ENCODE results near the gene ANTXR2. TPM values are rescaled to one million over a fixed set of nuclear protein-coding genes. Genes with fewer than 3 reads are reported as not detected.

The ANTXR2 gene
- total and polyA plus RNA-seq, 2 donors (not counting 3 experiments of a cell fraction or from before 2014, with no cell fraction given), result 6.6 to 64.6 TPM

GRCh38 chr4:80037864-80038263, 35.2 kb downstream of the ANTXR2 start:
- H3K4me1 ChIP-seq (ENCODE audit: control insufficient read depth, extremely low read depth, insufficient read depth, low read length), result peaks cover 38% of the 10 kb centered on the region
- H3K79me2 ChIP-seq (ENCODE audit: control insufficient read depth, insufficient read depth, low read length), result peaks cover 5% of the 10 kb centered on the region
- no peak overlapping the region for H3K4me3 ChIP-seq (replicated peaks in 1 of 3; ENCODE audit: insufficient read depth in 1 of 3, low read depth in 1 of 3, low read length in 3 of 3)
- H3K36me3 ChIP-seq (ENCODE audit: control insufficient read depth in 2 of 2, extremely low read depth in 1 of 2, insufficient read depth in 2 of 2, low read length in 2 of 2), result peaks cover 0 to 2% of the 10 kb centered on the region in 2 experiments
- no peaks in the 10 kb centered on the region for H3K27me3 ChIP-seq (ENCODE audit: control insufficient read depth in 2 of 2, insufficient read depth in 2 of 2, low read length in 2 of 2)
- FAIRE-seq (no peak), DNase-seq (ENCODE audit: low read depth, low spot score) (no peak)
- no peak overlapping the region for H2AFZ ChIP-seq (ENCODE audit: low read depth, low read length)
- H3K27ac ChIP-seq (ENCODE audit: insufficient read depth, low read depth, low read length), result peak overlapping the region; percentile 23
- no peak overlapping the region for H3K9ac ChIP-seq (replicated peaks; ENCODE audit: extremely low read depth, insufficient read depth, low read length)
- no peaks in the 10 kb centered on the region for H3K9me3 ChIP-seq (replicated peaks; ENCODE audit: control insufficient read depth, insufficient read depth, low read length)
- peak overlapping the region; percentile 62 for H3K4me2 ChIP-seq (ENCODE audit: insufficient read depth, low read length)
- H3K9me1 ChIP-seq (replicated peaks; ENCODE audit: control insufficient read depth, extremely low read depth, insufficient read depth, low read length), result no peaks in the 10 kb centered on the region
- no peak for TF ChIP-seq EZH2 (IDR thresholded peaks at IDR 0.05; ENCODE audit: borderline replicate concordance, low read depth, low read length, severe bottlenecking)
- TF ChIP-seq MYC (IDR thresholded peaks at IDR 0.05; ENCODE audit: low read depth, low read length), result no peak
- TF ChIP-seq POLR2AphosphoS5 (IDR thresholded peaks at IDR 0.05; ENCODE audit: insufficient read depth, low read depth, low read length), result no peak
- TF ChIP-seq, protein P1, sequence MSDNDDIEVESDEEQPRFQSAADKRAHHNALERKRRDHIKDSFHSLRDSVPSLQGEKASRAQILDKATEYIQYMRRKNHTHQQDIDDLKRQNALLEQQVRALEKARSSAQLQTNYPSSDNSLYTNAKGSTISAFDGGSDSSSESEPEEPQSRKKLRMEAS (IDR thresholded peaks at IDR 0.05; ENCODE audit: insufficient read depth, insufficient read length), result no peak
- TF ChIP-seq JUN (IDR thresholded peaks at IDR 0.05; ENCODE audit: borderline replicate concordance, insufficient read depth, insufficient read length, low read depth), result no peak
- TF ChIP-seq POLR2A (IDR thresholded peaks at IDR 0.05; ENCODE audit: low read depth, low read length), result no peak
- TF ChIP-seq GATA2 (IDR thresholded peaks at IDR 0.05; ENCODE audit: insufficient read depth, insufficient read length, low read depth, low read length), result no peak
- TF ChIP-seq, protein P2, sequence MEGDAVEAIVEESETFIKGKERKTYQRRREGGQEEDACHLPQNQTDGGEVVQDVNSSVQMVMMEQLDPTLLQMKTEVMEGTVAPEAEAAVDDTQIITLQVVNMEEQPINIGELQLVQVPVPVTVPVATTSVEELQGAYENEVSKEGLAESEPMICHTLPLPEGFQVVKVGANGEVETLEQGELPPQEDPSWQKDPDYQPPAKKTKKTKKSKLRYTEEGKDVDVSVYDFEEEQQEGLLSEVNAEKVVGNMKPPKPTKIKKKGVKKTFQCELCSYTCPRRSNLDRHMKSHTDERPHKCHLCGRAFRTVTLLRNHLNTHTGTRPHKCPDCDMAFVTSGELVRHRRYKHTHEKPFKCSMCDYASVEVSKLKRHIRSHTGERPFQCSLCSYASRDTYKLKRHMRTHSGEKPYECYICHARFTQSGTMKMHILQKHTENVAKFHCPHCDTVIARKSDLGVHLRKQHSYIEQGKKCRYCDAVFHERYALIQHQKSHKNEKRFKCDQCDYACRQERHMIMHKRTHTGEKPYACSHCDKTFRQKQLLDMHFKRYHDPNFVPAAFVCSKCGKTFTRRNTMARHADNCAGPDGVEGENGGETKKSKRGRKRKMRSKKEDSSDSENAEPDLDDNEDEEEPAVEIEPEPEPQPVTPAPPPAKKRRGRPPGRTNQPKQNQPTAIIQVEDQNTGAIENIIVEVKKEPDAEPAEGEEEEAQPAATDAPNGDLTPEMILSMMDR (IDR thresholded peaks at IDR 0.05; ENCODE audit: extremely low read depth in 1 of 2, insufficient read depth in 1 of 2, low read depth in 1 of 2, low read length in 2 of 2), result no peak
- no peak for TF ChIP-seq FOS (IDR thresholded peaks at IDR 0.05; ENCODE audit: borderline replicate concordance, insufficient read depth, low read length)
- H4K20me1 ChIP-seq (replicated peaks; ENCODE audit: control insufficient read depth, extremely low read depth, insufficient read depth, low read length), result no peaks in the 10 kb centered on the region
- BruUV-seq (replicated peaks), result no TSS peak
- ChIA-PET POLR2A (no interaction called here), CTCF (no interaction called here)
- intact Hi-C loops (cut with micrococcal nuclease), result loop anchor here (10.0 kb wide), 1 partner anchor 1083 kb away; no protein-coding TSS in a partner anchor
- dilution Hi-C loops (cut with MboI; ENCODE audit: extremely low pct_ligation_motif_present, low sequenced_read_pairs), result no loop called here

Data from endothelial cell of umbilical vein (primary cell).